T-helper 1 cell (primary cell): ENCODE results near the gene BICDL1.

Experiments
- DNase-seq, 5 donors: peaks; one replicate each; pipeline ENCODE4 v3.0.0-alpha.2; 2012 to 2020

BICDL1 gene

GRCh38 chr12:120055231-120056000 lies 66.4 kb downstream of the BICDL1 start:
- DNase-seq = no peak

GRCh38 chr12:120056739-120057138 lies 67.7 kb downstream of the BICDL1 start:
- no peak for DNase-seq

DNA sequence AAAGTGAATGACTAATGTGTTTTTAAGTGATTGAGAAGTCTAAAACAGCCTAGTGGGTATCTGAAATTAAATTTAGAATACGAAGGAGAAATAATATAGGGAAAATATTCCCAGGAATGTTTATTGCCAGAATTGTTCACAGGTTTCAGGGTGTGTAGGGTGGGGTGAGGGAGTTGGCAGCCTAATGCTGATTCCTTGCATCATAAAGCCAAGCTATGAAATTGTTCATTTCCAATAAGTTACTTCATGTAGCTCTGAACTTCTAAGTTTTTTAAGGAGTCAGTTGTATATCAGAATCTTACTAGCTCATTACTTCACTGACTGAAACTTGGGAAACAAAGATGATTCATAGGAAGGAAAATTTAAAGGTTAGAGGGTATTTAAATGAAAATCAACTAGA lies 71.2 kb downstream of the BICDL1 start:
- no peak for DNase-seq

DNA sequence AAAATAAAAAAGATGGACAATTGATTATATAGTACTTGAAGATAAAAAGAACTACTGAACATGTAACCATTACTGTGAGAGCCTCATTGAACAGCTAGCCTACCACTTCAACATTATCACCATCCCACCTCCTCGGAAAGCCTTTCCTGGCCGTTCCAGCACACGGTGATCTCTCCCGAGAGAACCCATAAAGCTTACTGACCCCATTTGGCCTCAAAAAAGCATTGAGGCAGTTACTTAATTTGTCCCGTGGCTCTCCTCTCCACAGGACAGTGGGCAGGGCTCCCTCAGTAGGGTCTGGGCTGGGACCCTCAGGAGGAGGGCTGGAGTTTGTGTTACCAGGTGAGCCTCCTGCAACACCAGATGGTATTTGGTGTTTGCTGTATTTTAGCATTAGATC lies 71.7 kb downstream of the BICDL1 start:
- DNase-seq = no peak

GRCh38 chr12:120061575-120062214 lies 72.7 kb downstream of the BICDL1 start:
- no peak for DNase-seq

DNA sequence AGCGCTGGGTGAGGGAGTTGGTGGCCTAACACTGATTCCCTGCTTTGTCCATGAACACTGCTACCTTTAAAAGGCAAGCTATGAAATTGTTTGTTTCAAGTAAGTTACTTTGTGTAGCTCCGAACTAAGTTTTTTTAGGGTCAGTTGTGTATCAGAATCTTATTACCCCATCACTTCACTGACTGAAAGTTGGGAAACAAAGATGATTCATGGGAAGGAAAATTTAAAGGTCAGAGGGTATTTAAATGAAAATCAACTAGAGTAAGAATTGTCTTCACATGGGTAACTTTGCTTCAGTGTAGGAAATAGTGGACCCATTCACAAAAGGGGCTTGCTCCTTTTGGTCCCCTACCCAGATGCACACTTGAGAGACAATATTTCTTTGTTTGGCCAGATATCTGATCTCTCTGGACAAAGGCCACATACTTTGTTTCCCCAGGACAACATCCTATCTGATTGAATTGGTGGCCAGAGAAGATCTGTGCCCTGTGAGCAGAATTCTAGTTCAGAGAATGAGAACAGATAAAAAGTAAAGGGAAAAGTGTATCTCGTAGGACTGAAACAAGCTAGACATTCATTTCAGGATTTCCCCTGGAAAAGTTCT lies 74.0 kb downstream of the BICDL1 start:
- DNase-seq = no peak

DNA sequence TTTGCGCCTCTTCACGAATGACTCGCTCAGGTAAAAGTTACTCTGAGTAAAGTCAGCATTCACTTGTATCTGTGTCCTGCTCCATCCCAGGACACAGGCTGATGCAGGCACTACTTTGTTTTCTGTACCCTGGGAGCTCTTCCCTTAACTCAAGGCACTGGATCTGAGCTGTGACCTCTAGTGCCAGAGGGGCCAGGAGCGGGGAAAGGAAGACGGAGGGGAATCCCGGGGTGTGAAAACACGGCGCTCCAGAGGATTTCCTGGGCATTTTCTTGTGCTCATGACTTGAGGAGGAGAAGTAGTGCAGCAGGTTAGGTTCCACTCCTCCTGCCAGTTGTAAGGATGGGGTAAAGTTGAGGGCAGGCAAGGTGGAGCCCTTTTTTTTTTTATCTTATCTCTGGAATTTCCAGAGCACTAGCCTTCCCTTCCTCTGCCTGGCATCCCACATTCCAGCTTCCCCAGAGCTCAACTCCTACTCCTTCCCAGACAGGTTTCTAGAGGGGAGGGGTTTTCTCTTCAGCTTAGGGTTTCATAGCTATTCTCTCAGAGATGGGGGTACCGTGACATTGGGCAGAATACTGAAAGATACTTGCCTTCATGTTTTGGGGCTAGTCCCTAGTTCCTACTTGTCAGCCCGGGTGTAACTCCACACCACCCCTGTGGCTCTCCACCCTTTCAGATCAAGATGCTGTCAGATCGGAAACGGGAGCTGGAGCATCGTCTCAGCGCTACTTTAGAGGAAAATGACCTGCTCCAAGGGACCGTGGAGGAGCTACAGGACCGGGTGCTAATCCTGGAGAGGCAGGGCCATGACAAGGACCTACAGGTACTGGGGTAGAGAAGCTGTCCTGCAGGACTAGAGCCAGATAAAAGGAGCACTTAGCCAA lies 75.3 kb downstream of the BICDL1 start:
- no peak for DNase-seq

- no peak for DNase-seq
Observed at GRCh38 chr12:120065472-120065871, 76.4 kb downstream of the BICDL1 start.

GRCh38 chr12:120066341-120066740 lies 77.3 kb downstream of the BICDL1 start:
- DNase-seq = no peak

GRCh38 chr12:120067084-120067869 lies 78.2 kb downstream of the BICDL1 start:
- no peak for DNase-seq

DNA sequence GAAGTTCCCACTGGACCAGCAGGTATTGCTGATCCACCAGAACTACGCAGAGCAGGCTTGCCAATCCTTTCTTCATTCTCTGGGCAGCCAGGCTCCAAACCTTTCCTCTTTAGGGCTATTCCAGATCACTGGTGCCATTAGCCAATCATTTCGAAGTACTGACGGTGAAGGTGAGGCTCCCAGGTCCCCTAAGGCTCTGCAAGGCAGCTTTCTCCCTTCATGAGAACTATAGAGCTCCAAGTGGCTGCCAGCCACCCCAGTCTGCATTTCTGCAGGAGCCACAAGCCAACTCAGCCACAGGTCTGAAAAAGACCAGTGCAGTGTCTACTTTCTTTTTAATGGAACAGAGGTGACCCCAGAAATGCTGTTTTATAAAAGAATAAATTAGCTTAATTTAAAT lies 78.9 kb downstream of the BICDL1 start:
- DNase-seq = no peak

- no peak for DNase-seq
Observed at GRCh38 chr12:120069278-120069677, 80.2 kb downstream of the BICDL1 start.

DNA sequence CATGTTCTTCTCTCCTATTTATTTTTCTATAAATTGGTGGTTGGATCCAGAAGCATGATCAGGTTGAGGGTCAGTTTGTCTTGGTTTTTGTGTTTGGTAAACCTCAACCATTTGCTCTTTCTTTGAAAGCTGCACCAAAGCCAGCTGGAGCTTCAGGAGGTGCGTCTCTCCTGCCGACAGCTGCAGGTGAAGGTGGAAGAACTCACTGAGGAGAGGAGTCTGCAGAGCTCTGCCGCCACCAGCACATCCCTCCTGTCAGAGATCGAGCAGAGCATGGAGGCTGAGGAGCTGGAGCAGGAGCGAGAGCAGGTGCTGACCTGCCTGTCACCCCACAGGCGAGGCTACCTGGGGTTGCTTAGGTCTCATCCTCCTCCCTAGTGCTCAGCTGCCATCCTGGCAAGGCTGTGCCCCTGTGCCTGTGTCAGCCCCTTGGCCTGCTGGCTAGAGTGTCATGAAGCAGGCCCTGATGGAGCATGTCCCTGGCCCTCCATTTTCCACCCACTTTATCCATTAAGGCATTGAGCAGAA lies 82.5 kb downstream of the BICDL1 start:
- DNase-seq = no peak

- DNase-seq = no peak
Observed at GRCh38 chr12:120072472-120073249, 83.6 kb downstream of the BICDL1 start.

DNA sequence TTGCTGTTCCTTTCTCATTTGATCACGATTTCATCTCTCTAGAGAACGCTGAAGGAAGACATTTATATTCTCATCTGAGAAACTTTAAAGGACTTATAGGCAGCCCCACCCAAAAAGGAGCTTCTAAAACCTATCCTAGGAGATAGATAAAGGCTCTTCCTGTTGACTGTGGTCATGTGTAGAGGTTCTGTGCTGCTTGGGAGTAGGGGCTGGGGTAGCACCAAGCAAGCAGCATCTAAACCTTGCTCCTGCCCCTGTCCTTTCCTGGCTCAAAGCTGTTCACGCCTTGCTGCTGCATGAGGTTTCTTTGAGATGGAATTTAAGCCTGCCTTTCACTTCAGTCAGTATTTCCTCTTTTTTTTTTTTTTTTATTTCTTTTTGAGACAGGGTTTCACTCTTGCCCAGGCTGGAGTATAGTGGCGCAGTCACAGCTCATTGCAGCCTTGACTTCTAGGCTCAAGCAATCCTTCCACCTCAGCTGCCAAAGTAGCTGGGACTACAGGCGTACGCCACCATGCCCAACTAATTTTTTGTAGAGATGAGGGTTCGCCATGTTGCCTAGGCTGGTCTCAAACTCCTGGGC lies 86.1 kb downstream of the BICDL1 start:
- DNase-seq = no peak

- DNase-seq = no peak
Observed at GRCh38 chr12:120076651-120077050, 87.6 kb downstream of the BICDL1 start.

GRCh38 chr12:120077260-120077659 lies 88.2 kb downstream of the BICDL1 start:
- DNase-seq = no peak

GRCh38 chr12:120078868-120079267 lies 89.8 kb downstream of the BICDL1 start:
- peak in 1 of 5 donors; percentile 12 for DNase-seq

GRCh38 chr12:120079411-120080400 lies 90.7 kb downstream of the BICDL1 start:
- no peak for DNase-seq
